ENCODE results near the gene EGLN1.

EGLN1 gene

DNA sequence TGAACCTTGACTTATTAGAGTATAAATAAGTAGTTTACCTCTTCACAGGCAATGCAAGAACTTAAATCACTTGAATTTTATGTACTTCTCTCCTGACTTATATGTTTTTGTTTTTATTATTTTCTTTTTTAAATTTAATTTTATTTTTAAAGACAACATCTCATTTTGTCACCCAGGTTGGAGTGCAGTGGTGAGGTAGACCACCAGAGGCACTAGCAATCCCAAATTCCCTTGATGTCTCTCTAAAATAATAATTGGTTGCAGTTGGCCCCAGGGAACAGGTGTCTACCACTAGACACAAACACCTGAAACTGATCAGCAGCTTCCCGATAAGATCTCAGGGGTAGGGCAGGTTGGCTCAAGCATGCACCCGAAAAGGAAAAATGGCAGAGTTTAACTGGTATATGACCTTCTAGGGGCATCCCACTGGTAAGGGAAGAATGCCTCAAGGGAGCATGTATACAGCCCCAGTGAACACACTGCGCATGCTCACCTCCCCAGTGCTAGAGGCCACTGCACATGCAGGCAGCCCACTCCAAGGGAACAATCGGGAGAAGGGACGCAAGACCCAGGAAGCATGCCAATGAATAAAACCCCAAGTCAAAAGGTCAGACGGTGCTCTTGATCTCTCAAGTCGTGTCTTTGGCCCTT, 99.1 kb downstream of the EGLN1 start:
- no peak for DNase-seq

DNA sequence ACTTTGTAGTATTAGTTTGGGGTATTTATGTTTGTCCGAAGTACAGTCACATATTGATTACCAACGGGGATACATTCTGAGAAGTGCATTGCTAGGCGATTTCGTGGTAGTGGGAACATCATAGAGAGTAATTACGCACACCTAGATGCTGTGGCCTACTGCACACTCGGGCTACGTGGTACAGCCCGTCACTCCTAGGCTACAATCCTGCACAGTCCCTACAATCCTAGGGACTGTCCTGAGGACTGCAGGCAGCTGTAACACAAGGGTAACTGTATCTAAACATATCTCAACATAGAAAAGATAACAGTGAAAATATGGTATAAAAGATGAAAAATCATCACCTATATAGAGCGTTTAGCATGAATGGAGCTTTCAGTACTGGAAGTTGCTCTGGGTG, 103.0 kb downstream of the EGLN1 start:
- no peak for DNase-seq

DNA sequence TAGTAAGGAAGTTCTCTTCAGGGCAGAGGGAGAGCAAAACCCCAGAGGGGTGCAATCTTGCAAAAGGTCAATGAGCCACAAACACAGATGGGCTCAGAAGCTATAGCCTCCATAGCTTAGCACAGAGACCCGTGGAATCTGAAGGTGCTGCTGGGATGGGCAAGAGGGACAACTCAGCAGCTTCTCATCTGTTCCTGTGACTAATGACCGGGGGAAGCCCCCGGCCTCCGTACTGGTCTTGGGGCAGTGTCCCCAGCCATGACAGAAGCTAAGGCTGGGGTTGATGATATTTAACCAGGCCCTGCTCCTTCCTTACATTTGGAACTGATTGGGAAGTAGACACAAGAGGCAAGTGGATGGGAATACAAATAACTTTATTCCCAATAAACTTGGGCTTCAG, 103.5 kb downstream of the EGLN1 start:
- no peak for DNase-seq

DNA sequence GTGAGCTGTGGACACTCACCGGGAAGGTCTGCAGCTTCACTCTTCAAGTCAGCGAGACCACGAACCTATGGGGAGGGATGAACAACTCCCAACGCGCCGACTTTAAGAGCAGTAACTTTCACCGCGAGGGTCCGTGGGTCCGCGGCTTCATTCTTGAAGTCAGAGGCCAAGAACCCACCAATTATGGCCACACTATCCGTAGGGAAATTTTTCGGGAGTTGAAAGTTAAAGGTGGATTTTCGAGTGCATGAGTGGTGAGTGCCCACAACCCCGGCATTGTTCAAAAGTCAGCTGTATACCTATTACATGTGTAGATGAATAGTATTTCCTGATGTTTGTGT, 104.1 kb downstream of the EGLN1 start:
- no peak for DNase-seq

DNA sequence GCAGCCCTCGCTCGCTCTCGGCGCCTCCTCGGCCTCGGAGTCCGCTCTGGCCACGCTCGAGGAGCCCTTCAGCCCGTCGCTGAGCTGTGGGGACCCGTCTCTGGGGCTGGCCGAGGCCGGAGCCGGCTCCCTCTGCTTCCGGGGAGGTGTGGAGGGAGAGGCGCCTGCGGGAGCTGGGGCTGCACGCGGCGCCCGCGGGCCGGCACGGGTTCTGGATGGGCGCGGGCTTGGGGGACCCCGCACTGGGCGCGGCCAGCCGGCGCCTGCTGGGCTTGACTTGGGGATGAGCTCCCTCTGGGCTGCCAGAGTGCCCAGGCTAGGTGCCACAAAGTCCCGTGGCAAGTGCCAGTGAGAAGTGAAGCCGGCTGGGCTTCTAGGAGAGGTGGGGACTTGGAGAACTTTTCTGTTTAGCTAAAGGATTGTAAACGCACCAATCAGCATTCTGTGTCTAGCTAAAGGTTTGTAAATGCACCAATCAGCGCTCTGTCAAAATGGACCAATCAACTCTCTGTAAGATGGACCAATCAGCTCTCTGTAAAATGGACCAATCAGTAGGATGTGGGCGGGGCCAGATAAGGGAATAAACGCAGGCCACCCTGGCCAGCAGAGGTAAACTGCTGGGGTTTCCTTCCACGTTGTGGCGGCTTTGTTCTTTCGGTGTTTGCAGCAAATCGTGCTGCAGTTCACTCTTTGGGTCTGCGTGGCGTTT, 104.6 kb downstream of the EGLN1 start:
- DNase-seq: no peak

DNA sequence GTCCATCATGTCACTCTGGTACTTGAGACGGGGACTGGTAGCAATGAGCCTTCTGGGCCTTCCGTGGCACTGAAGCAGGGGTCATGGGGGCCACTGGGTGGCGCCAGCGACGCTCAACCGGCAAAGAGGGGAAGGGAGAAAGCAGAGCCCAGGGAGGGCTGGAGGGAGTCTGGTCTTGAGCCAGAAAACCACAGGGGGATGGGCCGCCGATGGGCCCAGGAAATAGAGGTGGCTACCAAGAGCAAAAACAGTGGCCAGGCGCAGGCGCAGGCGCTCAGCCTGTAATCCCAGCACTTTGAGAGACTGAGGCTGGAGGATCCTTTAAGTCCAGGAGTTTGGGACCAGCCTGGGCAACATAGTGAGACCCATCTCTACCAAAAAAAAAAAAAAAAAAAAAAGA, 106.2 kb downstream of the EGLN1 start:
- no peak for DNase-seq

Data from activated T-cell treated with anti-CD3 and anti-CD28 coated beads for 4 hours (primary cell).